K562 (cell line): ENCODE results near the gene OBSCN.

Experiments used
- ARID3A ChIP-seq: IDR thresholded peaks from 2 replicates; pipeline ENCODE4 v1.6.1; 2012; ENCODE audit warnings: low read depth, low read length, improper control_type of control experiment, borderline replicate concordance
- HNRNPK ChIP-seq: fragments of 200-400 bp; formaldehyde crosslinking; IDR thresholded peaks from one replicate; pipeline ENCODE4 v1.6.1; 2018; ENCODE audit warnings: mild to moderate bottlenecking, low read depth, low read length; ENCODE audit not compliant: poor library complexity, severe bottlenecking
- POLR2A ChIP-seq: fragments of 450-650 bp; conservative IDR thresholded peaks from 2 replicates; pipeline ENCODE4 v1.6.1; 2016
- RFX5 ChIP-seq: IDR thresholded peaks from 2 replicates; pipeline ENCODE4 v1.6.1; 2011; ENCODE audit warnings: low read depth, mild to moderate bottlenecking, improper control_type of control experiment, low read length
- SP1 ChIP-seq: sonication (generic); formaldehyde crosslinking; IDR thresholded peaks from 2 replicates; pipeline ENCODE4 v1.8.1; 2022; ENCODE audit warnings: mild to moderate bottlenecking, missing genetic modification reagents
- SREBF1 ChIP-seq: fragments of 150-350 bp; IDR thresholded peaks from 2 replicates; pipeline ENCODE4 v1.6.1; 2014; ENCODE audit warnings: antibody characterized with exemption, low read depth, low read length, borderline replicate concordance
- THAP12 ChIP-seq: fragments of 250-450 bp; sonication (Bioruptor Pico); IDR thresholded peaks from 2 replicates; pipeline ENCODE4 v1.9.0; 2021; ENCODE audit warnings: mild to moderate bottlenecking, inconsistent platforms
- ZNF12 ChIP-seq: sonication (generic); formaldehyde crosslinking; IDR thresholded peaks from 2 replicates; pipeline ENCODE4 v1.4.0; 2020; ENCODE audit warnings: mild to moderate bottlenecking, missing genetic modification reagents
- ZNF121 ChIP-seq: sonication (generic); formaldehyde crosslinking; conservative IDR thresholded peaks from 2 replicates; pipeline ENCODE4 v1.8.0; 2022; ENCODE audit warnings: missing genetic modification reagents
- ZNF561 ChIP-seq: fragments of 450-650 bp; formaldehyde crosslinking; conservative IDR thresholded peaks from 2 replicates; pipeline ENCODE4 v1.4.0; 2020; ENCODE audit warnings: mild to moderate bottlenecking, moderate library complexity

GRCh38 chr1:228304225-228304624 is 96.4 kb downstream of the OBSCN start:
- no peak for TF ChIP-seq THAP12 (CRISPR knock-in tag)
- TF ChIP-seq HNRNPK = no peak
- TF ChIP-seq RFX5 = no peak
- no peak for TF ChIP-seq SP1 (CRISPR knock-in tag)
- TF ChIP-seq ZNF12 = no peak
- TF ChIP-seq SREBF1 = no peak
- TF ChIP-seq ARID3A = no peak
- TF ChIP-seq ZNF561 (CRISPR knock-in tag) = no peak
- no peak for TF ChIP-seq ZNF121 (CRISPR knock-in tag)
- TF ChIP-seq POLR2A = no peak
